NCI-H524 treated with DMSO at 0.1 percent for 48 hours (cell line): Measurements from ENCODE around the gene KIAA0825.
"Not testable (repeated sequence)": the region's sequence is repeated elsewhere in the genome, so short reads cannot be mapped to it uniquely, and the experiment has no call there.

Source experiments
- DNase-seq: peaks from one replicate; lab custom pipeline; 2025; lab: John Stamatoyannopoulos, UW

The KIAA0825 gene

DNA sequence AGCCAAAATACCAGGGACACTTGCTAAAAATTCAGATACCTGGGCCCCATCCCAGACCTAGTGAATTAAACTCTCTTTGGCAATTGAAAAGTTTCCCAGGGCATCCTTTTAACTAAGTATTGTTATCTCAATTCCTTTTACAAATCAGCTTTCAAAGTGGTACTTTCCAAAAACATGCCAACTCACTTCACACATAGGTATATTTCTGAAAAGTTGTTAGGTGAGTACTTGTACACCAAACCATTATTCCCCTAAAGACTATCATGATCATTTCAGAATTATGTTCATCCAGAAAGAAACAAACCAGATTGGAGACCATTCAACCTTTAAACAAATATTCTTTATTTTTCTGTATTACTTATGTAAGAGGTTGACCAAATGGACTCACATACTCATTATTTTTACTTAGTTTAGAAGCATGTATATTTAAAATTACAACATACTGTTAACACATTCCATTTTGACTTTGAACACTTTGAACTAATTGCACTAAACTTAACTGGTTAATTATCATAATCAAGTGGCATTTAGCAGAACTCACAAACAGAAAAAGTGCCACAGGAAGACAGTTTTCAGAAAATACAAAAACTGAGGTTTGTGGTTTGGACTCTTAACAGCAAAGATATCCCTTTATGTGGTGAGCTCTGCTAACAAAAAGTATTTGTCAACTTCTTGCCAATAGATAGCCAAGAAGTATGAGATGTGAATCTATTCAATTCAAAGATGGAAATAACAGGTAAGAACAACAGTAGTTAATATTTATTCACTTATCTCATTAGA lies 40.7 kb downstream of the KIAA0825 start:
- no peak for DNase-seq

DNA sequence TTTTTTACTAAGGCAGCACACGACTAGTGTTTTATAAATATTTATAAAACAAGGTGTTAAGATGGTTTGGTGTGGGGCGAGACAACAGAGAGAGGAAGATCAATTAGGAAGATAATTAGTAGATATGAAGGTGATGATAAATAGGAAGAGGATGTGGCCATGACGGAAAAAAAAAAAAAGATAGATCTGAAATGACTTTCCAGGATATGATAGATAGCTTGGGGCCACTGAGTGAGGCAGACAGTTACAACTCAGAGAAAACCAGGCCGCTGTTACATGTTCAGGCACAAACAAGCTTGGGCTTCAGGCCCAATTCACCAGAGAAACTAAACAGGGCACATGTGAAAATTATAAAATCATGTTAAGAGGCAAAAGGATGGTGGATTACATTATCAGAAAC lies 43.2 kb downstream of the KIAA0825 start:
- DNase-seq, result no peak

DNA sequence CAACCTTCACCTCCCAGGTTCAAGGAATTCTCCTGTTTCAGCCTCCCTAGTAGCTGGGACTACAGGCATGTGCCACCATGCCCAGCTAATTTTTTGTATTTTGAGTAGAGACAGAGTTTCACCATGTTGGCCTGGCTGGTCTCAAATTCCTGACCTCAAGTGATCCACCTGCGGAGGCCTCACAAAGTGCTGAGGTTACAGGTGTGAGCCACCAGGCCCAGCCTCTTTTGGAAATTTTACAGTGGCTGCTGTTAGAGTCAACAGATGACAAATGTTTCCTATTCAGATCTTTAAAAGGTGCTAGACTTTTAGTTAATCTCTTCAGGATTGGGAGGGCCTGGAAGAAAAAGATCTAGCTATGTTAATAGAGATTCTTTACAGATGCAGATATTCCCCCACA lies 45.1 kb downstream of the KIAA0825 start:
- not testable (repeated sequence) for DNase-seq

DNA sequence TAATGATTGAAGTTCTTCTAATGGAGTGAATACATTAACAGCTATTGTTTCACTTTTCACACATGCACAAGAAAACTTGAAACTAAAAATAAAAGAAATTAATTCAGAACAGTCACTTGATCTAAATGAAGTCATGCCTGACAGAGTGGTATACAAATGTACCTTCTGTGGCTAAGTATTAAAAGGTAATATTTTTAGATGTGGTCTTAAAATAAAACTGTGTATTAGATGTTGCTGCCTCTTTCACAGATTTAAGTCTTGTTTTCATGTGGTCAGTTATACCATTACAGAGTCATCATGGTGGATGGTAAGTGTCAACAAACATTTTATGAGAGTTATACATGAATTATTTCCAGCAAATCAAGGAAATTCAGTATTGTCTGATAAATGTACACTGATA lies 47.0 kb downstream of the KIAA0825 start:
- no peak for DNase-seq

DNA sequence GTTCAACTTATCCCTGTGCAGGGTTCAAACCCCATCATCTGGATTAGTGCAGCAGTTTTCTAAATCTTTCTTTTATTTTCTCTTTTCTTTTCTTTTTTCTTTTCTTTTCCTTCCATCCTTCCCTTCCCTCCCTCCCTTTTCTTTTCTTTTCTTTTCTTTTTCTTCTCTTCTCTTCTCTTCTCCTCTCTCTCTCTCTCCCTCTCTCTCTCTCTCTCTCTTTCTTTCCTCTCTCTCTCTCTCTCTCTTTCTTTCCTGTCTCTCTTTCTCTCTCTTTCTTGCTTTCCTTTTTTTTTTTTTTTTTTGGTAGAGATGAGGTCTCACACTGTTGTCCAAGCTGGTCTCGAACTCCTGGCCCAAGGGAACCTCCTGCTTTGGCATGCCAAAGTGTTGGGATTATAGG lies 53.6 kb downstream of the KIAA0825 start:
- DNase-seq, result no peak

DNA sequence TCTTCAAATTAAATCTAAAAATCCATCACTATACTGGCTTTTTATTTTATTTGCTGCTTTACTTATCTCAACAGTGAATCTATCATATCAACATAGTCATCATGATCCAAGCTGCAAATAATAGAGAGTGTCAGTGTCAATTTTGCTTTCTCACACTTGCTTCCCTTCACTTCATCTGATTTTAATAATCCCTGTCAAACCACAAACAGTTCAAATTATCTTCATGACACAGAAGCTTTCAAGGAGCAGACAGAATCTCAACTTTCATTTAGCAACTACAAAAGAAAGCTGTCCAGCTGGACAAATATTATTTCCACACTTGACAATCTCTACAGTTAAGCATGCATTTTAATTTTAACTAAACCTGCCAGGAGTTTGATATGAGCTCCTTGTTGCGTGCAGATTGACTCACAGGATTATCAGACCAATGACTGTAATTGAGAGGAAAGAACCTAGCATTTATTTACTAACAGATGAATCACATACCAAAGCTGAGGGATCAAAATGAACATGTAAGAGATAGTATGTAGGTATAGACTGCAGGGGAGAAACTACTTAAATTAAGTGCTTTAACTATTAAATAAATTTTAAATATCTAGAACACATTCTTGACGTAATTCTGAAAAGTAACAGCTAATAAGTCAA lies 56.0 kb downstream of the KIAA0825 start:
- DNase-seq, result peak; percentile 31

DNA sequence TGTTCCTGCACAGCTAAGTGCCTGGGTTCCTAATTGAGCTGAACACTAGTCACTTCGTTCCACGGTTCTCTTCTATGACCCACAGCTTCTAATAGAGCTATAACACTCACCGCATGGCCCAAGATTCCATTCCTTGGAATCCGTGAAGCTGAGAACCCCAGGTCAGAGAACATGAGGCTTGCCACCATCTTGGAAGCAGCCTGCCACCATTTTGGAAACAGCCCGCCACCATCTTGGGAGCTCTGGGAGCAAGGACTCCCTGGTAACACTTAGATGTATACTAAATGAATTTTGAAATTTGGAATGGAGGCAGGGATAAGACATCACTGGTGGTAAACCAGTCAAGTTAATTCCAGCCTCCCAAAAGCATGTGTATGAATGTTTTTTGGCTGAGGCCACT lies 60.4 kb downstream of the KIAA0825 start:
- DNase-seq, result no peak

DNA sequence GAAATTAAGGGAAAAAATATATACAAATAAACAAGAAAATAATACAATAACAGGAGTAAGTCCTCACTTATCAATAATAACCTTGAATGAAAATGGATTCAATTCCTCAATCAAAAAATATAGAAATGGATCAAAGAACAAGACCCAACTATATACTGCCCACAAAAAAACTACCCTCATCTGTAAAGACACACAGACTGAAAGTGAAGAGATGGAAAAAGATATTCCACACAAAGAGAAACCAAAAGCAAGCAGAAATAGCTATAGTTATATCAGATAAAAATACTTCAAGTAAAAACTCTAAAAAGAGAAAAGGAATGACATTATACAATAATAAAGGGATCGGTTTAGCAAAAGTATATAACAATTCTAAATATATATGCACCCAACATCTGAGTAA lies 66.5 kb downstream of the KIAA0825 start:
- no peak for DNase-seq

DNA sequence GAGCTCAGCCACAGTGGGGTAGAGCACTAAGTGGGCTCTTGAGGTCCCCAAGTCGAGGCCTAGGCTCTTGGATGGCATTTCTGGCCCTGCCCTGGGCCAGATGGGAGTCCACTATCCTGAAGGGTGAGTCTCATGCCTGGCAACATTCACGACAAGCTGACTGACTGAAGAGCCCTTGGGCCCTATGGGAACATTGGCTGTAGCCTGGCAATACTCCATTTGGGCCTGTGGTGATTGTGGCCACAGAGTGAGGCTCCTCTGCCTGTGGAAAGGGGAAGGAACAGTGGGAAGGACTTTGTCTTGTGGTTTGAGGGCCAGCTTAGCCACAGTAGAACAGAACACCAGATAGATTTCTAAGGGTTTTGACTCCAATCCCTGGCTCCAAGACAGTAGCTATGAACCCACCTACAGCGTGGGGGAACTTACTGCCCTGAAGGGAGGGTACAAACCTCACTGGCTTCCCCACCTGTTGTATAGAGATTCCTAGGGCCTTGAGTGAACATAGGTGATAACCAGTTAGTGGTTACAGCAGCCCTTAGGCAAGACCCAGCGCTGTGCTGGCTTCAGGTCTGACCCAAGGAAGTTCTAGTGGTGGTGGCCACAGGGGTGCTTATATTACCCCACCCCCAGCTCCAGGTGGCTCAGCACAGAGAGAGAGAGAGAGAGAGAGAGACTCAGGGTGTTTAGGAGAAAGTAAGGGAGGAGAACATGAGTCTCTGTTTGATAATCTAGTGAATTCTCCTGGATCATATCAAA lies 72.4 kb downstream of the KIAA0825 start:
- no peak for DNase-seq

DNA sequence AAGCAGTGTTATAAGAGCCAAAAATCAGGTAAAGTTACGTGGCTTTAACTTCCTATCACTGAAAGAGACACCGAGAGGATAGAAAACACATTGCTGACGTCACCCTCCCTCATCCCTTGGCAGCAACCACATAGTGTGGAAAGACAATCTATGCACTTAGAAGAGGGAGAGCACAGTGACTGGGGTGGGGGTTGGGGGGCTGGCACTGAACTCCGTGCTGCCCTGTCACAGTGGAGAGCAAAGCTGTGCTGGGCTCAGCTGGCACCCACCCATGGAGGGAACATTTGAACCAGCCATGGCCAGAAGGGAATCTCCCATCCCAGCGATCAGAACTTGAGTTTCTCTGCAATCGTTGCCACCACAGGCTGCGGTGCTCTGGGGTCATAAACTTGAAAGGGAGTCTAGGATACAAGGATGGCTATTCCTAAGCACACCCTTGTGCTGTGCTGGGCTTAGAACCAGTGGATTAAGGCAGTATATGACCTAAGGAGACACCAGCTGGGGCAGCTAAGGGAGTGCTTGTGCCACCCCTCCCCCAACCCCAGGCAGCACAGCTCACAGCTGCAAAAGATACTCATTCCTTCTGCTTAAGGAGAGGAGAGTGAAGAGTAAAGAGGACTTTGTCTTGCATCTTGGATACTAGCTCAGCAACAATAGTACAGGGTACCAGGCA lies 73.4 kb downstream of the KIAA0825 start:
- DNase-seq, result no peak

DNA sequence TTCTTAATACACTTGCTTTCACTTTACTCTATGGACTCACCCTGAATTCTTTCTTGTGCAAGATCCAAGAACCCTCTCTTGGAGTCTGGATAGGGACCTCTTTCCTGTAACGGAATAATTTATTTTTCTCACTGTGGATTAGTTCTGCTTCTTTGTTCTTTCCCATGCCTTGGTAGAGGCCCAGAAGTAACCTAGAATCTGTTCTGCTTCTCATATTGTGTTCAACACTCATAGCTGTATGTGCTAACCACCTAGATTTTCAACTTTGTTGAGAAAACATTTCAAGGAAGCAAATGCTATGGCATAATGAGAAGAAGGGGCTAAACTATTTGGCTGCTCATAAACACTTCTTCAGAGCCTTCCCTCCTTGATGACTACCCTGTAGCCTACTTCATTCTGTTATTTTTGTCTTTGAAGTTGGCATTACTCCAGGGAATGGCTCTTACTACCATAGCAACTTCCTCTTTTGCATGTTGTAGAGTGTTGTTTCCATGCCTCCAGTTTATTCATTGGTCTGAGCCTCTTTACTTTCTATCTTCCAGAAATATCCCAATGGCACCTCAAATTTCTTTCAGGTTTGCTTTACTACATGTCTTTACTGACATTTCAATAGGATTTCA lies 74.3 kb downstream of the KIAA0825 start:
- DNase-seq, result no peak

DNA sequence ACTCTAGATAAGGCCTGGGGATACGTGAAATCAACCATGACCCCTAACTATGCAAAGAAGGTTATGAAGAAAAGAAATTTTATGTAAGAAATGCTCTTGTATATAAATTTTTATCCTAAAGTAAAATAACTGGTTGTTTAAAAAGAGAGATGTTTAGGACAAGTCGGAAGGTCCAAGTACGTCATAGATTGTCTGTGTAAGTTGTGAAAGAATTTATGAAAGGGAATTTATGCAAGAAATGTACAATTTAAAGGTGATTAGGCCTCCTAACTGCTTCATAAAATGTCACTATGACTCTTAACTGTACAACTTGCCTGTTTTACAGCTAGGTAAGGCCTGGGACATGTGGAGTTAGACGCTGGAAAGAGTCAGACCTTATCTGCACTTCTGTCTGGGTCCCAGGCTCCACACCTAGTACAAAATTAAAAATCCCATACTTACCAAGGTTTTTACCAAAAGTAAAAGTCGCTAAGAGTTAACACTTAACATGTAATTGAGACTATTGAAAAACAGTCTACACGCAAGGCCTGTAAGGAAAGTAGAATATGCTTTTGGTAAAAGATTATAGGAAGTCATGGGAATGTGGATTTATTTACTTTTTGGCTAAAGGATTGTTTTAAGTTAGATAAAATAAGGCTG lies 77.4 kb downstream of the KIAA0825 start:
- no peak for DNase-seq

DNA sequence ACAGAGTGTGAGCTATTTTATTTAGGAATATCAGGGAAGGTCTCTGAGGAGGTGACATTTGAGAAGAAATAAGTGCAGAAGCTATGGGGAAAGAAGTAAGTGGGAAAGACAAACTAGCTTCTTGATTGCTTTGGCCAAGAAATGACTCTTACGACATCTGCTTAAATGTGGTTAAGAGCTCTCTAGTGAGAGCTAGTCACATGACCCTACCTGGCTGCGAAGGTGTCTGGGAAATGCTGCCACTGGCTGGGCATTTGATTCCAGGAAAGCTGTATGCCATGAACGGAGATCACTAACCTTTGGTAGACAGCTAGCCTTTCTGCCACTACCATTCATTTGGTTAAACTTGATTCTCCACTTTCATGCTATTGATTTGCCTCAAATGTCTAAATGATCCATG lies 80.1 kb downstream of the KIAA0825 start:
- DNase-seq, result no peak

DNA sequence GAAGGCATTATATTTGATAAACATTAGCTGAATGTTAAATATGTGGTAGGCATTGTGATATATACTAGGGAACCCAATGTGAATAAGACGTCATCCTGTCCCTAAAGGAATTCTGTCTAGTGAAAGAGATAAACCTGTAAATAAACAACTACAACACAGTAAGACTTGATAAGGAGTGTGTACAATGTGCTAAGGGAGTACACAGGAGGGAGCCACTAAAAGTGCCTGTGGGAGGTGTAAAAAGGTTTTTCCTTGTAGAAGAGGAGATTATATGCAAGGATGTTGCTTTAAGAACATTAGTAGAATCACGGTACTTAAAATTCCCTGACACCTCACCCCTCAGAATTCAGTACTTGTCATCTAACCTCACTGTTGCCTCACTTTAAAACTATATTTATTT lies 91.7 kb downstream of the KIAA0825 start:
- no peak for DNase-seq

DNA sequence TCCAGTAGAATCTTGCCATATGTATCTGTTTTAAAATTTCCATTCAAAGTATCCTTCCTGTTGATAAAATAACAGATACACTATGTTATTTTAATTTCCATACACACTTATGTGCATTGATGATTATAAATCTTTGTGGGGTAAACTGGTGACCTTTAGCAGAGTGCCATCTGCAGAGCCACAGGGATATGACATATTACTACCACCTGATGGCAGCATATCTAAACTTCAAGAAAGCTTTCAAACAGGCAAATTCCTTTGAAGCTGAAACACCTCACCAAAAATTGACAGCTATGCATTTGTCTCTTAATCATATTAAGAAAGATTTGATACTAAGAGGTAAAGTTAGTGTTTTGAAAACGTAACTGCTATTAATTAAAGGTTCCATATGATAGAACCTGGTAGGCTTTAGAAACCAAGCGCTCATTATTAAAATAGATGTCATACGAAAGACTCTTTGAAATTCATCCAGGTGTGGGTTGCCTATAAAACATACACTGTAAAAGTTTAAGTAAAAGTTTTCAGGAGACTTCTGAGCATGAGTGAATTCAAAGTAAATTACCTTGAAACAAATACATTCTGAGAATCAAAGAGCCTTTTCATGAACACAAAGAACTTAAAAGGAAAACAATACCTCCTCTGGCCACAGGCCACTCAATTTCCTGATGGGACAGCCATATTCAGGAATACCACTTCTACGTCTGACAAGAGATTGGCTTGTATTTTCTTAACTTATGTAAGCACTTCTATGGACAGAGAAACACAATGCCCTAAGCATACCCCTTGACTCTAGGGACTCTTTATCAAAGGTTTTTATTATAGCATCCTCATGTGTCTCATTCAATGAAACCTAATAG lies 93.3 kb downstream of the KIAA0825 start:
- no peak for DNase-seq

DNA sequence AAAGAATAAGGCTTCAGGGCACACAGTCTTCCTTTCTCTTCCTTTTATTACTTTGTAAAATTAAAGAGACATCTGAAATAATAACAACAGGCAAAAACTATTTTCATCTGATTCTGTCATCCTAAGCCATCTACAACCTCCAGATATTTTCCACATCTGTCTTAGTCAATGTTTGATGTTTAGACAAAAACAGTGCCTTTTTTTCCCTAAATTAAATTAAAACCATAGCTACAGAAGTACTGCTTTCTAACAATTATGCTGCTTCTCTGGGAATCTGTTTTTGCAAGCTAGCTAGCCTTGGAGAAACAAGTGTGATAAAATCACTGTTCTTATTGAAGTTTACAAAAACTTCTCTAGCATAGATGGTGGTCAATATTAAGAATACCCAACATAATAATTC lies 95.4 kb downstream of the KIAA0825 start:
- DNase-seq, result no peak

DNA sequence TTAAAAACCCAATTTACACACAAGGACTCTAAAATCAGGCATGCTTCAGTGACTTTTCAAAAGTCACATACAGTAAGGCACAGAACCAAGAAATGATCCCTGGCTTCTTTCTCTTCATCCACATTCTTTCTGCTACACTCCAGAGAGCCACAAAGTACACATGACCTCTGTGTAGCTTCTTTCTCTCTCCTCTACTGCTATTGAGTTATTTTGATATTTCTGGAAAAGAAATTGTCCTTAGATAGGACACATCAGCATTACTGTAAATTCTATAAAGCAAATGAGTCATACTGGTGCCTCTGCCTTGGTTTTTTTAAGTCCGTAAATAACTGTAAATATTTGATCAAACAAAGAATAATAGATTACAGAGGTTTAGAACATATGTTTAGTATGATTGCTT lies 96.3 kb downstream of the KIAA0825 start:
- no peak for DNase-seq

DNA sequence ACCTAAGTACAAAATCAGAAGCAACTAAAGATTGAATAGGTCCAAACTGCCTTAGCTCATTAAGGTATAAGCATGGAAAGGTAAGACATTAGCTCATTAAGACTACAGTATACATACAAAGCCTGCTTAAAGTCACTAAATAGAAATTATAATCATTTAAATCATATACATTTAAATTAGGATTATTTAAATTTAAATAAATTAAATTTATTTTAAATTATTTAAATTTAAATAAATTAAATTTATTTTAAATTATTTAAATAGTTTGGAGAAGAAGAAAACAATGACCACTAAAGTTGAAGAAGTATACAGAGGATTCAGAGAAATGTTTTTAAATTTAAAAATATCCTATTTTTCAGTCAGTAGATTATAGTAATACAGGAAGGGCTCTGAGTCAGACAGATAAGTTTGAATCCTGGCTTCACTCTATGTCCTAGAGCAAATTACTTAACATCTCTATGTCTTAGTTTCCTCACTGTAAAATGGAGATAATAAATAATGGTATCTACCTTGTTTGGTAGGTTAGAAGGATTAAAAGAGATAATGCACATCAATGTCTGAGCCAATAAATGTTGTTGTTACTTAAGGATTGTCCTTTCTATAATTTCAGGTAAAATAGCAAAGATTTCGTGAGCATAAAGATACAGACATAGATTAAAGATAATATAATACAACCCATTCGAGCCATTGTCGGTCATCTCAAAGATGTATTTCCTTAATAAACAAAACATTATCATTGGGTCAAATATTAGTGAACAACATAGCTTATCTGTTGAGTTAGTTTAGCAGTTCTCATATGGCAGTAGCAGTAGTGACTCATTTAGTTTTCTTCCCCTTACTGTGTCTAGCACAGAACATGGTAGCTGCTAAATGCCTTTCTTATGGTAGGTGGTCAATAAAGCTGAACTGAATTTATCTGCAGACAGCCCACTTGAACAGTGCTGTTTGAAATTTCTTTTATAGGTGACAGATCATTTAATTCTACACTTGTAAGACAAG lies 100.6 kb downstream of the KIAA0825 start:
- no peak for DNase-seq

DNA sequence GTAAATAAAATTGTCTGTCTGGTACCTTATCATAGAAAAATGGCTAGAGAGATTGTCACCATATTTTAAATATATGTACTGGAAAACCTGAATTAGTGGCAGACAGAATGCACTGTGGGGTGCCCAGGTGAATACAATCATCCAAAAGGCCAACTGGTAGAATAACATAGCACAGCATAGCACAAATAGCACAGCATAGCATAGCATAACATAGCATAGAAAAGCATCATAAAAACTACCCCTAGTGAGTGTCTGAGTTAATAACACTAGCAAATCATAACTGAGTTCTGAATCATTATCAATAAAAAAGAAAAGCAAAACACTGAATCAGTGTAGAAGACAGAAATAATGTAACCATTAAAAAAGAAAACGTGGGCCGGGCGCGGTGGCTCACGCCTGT lies 102.3 kb downstream of the KIAA0825 start:
- no peak for DNase-seq
